Heart left ventricle (tissue), 13 donors: ENCODE measurements around the gene SFTPD.

Experiments used
- POLR2A ChIP-seq, 2 donors: fragments of 450-650 bp; IDR thresholded peaks; one replicate each; pipeline ENCODE4 v1.6.1; 2017; ENCODE audit warnings: antibody characterized with exemption in 2 of 2, mild to moderate bottlenecking in 2 of 2, moderate library complexity in 2 of 2
- TF ChIP-seq, protein P1 (sequence below), 12 donors: fragments of 200-600 bp; sonication (generic) in 4 of 12; IDR thresholded peaks; one replicate each; pipeline versions ENCODE4 v1.5.0 to v1.8.0; 2018 to 2022; ENCODE audit warnings: antibody characterized with exemption in 12 of 12, mild to moderate bottlenecking in 5 of 12
- donor health status: ischemic (EF 13 %, LVEDD 7.1; RV severe dilation, severe dysfunction).
- donor health status: DM: no; HTN: yes; CAD: no.
- donor health status: DM: no; HTN: no; CAD: no.
- donor health status: ischemic (EF 25% LVEDD 6.9; RV normal size, moderate dysfunction).
- donor health status: ischemic (EF 25% LVEDD 5.7; RV mildly dilated, moderate dysfunction).
- donor health status: ischemic (EF 35%, LVEDD 5.7; RV mildly dilated, moderate dysfunction).
- donor health status: nonischemic (EF 11% LVEDD 7.7; RV severe dilation, severe dysfunction).
- donor health status: DM: yes; HTN: yes; CAD: no.
- donor health status: PGD.
- donor health status: ischemic (EF 29% LVEDD 5.4; RV normal size, mild dysfunction).
- donor health status: nonischemic (EF 23%, LVEDD 6.1; RV moderate dilation, normal function).

DNA sequence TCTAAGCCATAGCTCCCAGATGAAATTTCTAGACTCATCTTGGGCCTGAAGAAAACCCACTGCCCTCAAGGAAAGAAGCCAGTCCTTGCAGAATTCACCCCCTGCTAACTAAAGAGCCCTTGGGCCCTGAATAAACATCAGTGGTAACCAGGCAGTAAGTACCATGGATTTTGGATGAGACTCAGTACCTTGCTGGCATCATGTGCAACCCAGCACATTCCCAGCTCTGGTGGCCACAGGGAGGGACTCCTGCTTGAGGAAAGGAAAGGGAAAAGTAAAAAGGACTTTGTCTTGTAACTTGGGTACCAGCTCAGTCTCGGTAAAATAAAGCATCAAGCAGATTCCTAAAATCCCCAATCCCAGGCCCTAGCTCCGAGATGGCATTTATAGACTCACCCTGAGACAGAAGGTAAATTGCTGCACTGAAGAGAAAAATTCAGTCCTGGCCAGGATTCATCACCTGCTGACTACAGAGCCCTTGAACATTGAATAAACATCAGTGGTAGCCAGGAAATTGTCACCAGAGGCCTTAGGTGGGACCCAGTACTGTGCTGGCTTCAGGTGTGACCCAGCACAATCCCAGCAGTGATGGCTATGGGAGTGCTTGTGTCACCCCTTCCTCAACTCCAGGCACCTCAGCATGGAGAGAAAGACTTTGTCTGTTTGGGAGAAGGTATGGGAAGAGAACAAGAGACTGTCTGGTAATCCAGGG is 31.2 kb upstream of the SFTPD start:
- TF ChIP-seq, protein P1, sequence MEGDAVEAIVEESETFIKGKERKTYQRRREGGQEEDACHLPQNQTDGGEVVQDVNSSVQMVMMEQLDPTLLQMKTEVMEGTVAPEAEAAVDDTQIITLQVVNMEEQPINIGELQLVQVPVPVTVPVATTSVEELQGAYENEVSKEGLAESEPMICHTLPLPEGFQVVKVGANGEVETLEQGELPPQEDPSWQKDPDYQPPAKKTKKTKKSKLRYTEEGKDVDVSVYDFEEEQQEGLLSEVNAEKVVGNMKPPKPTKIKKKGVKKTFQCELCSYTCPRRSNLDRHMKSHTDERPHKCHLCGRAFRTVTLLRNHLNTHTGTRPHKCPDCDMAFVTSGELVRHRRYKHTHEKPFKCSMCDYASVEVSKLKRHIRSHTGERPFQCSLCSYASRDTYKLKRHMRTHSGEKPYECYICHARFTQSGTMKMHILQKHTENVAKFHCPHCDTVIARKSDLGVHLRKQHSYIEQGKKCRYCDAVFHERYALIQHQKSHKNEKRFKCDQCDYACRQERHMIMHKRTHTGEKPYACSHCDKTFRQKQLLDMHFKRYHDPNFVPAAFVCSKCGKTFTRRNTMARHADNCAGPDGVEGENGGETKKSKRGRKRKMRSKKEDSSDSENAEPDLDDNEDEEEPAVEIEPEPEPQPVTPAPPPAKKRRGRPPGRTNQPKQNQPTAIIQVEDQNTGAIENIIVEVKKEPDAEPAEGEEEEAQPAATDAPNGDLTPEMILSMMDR (IDR thresholded peaks at IDR 0.05) = no peak
- no peak for TF ChIP-seq POLR2A (IDR thresholded peaks at IDR 0.05)
